Fibroblast of peridontal ligament (primary cell): ENCODE data around the gene AP3D1.

Source experiments
- DNase-seq: peaks from one replicate; pipeline ENCODE4 v3.0.0-alpha.2; 2010; ENCODE audit errors: extremely low read depth

AP3D1 gene

GRCh38 chr19:2084993-2085720 is 66.2 kb downstream of the AP3D1 start:
- DNase-seq, result peak; percentile 13

DNA sequence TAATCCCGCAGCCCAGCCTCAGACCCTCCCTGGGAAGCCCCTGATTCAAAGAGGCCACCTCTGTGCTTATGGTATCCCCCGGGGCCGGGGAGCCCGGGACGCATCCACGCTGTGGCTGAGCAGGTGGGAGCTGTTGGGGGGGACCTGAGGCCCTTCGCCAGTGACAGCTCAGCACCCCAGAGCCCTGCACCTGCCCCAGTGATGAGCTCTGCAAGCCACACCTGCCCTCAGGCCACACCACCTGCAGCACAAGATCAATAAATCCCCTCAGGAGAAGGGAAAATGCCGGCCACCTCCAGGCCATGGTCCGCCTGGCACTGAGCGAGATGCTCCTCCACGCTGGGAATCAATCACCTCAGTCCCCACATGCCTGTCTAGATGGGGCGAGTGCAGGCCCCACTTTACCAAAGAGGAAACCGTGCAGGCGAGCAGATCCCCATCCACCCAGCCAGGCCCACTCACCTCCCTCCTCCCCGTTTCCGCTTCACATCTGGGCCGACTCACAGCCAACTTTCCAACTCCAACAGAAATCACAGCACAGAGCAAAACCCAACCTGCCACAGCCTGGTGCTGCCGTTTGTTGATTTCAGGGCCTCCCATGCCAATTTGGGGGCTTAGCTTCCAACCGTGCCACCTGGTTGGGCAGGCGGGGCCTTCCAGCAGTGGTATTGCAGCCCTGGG is 68.1 kb downstream of the AP3D1 start:
- DNase-seq, result no peak

DNA sequence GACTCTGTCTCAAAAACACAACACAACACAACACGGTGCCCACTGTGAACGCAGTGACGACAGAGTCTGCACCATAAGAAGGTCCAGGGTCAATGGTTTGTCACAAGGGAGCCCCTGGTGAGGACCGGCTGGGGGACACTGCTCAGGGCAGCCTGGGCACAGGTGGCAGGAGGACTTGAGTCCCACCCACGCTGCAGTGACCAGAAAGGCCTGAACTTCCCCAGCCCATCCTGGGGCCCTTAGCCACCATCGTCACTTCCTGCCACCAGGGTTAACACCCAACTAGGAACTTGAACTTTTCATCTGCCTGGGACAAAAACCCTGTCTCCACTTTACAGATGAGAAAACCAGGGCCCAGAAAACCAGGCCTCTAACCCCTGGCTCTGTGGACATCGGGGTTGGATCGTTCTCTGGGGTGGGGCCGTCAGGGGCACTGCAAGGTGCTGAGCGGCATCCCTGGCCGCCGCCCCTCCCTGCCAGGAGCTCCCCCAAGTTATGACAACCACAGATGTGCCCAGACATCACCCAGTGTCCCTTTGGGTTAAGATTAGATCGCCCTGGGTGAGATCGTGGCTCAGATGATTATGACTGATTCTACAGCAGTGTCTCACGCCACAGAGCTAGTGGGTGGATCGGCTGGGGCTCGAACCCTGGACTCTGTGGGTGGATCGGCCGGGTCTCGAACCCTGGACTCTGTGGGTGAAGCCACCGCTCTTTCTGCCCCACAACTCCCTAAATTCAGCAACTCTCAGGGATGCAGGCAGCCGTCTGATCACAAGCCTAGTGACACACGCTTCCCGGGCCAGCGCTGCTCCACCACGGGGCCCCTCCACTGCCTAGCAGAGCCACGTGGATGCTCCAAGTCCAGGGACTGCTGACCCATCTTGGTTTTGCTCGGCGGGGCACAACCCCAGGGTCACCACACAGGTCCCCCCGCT is 69.2 kb downstream of the AP3D1 start:
- no peak for DNase-seq

DNA sequence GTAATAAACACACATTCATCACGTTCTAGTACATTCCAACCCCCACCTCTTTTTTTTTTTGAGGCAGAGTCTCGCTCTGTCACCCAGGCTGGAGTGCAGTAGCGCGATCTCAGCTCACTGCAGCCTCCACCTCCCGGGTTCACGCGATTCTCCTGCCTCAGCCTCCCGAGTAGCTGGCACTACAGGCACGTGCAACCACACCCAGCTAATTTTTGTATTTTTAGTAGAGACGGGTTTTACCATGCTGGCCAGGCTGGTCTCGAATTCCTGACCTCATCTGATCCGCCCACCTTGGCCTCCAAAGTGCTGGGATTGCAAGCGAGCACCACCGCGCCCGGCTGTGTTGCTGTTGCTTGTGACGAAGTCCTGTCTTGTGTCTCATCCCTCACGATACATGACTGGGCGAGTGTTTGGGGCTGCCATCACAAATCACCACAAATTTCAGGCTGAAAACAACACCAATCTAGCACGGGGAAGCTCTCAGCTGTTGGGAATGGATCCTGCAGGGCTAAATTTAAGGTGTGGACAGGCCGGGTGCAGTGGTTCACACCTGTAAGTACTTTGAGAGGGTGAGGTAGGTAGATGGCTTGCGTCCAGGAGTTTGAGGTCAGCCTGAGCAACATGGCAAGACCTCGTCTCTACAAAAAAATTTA is 70.9 kb downstream of the AP3D1 start:
- no peak for DNase-seq

- no peak for DNase-seq
Observed at GRCh38 chr19:2079865-2080301, 71.5 kb downstream of the AP3D1 start.

DNA sequence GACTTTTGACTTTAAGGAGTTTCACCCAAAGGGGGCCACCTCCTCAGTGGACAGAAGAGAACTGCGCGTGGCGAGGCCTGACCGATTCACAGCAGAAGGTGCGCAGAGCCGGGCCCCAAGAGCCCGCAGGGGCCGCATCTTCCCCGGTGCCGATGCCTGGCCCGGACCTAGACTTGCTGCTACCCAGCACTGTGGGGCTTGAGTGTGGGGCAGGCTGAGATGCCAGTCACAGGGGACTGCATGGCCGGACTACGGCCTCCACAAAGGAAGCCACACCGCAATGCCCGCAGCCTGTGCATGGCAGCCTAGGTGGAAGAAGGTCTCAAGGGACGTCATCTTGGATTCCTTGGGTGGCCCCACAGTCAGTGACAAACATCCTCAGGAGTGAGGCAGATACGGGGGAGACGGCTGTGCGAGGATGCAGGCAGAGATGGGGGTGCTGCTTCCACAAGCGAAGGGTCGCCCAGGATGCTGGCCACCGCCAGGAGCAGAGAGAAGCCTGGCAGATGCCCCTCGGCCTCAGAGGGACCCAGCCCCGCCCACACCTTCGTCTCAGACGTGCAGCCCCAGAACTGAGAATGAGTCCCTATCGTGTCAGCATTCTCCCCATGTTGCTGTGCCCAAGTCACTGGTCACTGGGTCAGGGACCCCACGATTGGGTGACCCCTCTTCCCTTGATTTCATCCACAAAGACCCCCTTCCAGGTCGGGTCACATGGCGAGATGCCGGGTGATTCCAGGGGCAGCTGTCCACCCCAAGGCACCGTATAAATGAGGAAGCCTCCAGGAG is 72.1 kb downstream of the AP3D1 start:
- DNase-seq, result no peak

DNA sequence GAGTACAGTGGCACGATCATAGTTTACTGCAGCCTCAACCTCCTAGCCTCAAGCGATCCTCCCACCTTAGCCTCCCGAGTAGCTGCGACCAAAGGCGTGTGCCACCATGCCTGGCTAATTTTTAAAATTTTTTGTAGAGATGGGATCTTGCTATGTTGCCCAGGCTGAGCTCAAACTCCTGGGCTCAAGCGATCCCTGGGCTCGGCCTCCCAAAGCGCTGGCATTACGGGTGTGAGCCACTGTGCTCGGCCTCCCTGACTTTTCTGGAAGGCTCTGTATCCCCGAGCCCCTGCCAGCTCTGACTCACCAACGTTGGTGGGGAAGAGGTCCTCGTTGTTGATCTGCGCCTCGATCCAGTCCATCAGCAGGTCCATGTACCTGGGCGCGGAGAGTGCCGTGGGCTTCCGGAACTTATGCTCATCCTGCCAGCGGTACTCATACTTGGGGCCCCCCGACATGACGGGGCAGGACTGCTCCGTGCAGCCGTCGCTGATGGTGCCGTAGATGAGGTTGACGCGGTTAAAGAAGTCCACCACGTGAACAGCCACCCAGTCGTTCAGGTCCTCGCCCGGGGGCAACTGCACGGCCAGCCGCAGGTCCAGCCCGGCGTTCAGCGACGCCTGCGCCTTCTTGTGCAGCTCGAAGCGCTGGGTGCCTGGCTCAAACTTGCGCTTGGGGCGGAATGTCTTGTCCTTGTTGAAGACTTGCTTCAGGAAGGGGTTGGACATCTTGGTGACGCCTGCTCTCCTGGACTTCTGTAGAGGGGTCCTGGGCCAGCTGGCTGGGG is 73.3 kb downstream of the AP3D1 start:
- no peak for DNase-seq

DNA sequence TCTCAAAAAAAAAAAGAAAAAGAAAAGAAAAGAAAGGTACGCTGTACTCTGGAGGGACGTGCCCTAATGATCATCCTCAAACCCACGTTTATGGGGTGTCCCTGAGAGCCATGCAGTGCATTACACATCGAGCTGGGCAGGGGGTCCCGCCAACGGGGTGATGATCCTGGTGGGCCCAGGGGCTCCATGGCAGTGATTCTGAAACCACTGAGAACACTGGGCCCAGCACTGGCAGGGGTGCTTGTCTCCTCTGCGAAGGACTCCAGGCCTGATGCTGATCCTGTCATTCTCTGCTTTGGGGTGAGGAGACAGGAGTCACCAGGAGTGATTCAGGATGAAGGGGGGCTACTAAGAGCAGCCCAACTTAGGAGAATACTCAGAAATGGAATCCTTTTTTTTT is 74.0 kb downstream of the AP3D1 start:
- no peak for DNase-seq

- DNase-seq, result no peak
Observed at GRCh38 chr19:2076526-2076944, 74.8 kb downstream of the AP3D1 start.

- DNase-seq, result no peak
Observed at GRCh38 chr19:2072757-2073551, 78.4 kb downstream of the AP3D1 start.

DNA sequence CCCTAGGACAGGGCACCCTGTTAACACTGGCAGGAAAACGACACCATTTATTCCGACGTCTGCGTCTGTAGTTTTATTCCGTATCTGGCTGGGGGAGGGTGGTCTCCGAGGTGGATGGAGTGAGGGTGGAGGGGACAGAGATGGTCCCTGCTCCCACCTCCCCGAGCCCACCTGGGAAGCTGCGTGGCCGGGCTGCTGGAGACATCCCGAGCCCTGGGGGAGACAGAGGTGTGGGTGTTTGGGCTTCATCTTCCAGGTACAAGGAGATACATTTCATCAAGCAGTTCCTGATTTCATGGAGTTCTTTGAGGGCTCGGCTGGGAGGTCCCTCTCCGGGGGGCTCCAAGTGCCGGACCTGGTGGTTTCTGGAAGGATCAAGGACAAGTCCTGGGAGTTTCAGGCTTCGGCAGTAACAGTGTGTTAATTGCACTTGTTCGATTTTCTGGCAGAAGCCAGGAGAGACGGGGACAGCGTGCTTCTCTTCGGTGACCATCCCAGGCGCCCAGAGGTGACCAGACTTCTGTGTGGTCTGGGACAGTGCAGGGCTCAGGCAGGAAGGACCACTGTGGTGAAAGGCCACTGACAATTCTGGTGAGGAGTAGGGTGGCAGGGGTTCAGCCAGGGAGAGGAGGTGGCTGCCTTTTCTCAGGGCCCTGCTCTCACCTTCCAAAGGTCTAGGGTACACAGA is 80.2 kb downstream of the AP3D1 start:
- no peak for DNase-seq

GRCh38 chr19:2070436-2070827 is 80.9 kb downstream of the AP3D1 start:
- DNase-seq, result no peak

GRCh38 chr19:2064788-2065524 is 86.4 kb downstream of the AP3D1 start:
- no peak for DNase-seq

- no peak for DNase-seq
Observed at GRCh38 chr19:2064395-2064787, 87.0 kb downstream of the AP3D1 start.

DNA sequence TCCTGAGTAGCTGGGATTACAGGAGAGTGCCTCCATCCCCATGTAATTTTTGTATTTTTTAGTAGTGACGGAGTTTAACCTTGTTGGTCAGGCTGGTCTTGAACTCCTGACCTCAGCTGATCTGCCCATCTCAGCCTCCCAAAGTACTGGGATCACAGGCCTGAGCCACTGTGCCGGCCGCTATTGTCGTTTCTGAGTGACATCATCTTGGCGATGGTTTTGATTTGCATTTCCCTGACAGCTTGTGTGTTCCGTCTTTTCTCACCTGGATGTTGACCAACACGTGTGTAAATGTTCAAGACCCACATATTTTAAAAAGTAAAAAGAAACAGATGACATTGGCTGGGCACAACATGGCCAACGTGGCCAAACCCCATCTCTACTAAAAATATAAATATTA is 87.5 kb downstream of the AP3D1 start:
- DNase-seq, result no peak

DNA sequence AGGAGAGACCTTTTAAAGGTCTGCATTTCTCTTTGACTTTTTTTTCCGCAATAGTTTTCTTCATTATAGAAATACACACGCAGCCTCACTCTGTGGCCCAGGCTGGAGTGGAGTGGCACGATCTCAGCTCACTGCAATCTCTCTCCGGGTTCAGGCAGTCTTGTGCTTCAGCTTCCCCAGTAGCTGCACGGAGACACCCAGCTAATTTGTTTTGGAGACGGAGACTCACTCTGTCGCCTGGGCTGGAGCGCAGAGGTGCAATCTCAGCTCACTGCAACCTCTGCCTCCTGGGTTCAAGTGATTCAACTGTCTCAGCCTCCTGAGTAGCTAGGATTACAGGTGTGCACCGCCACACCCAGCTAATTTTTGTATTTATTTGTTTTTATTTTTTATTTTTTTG is 88.6 kb downstream of the AP3D1 start:
- no peak for DNase-seq

- no peak for DNase-seq
Observed at GRCh38 chr19:2062389-2062729, 89.0 kb downstream of the AP3D1 start.
